SU-DHL-6 (cell line): ENCODE measurements around the gene DENND6B.

Source experiments
- CTCF ChIP-seq: fragments of 200-600 bp; sonication (generic); IDR thresholded peaks from one replicate; pipeline ENCODE4 v1.5.1; 2017; ENCODE audit warnings: antibody characterized with exemption, mild to moderate bottlenecking, low read length, moderate library complexity; ENCODE audit not compliant: insufficient read depth, poor library complexity, severe bottlenecking
- EZH2phosphoT487 ChIP-seq: fragments of 200-600 bp; sonication (generic), shearing (Covaris generic); conservative IDR thresholded peaks from 2 replicates; pipeline ENCODE4 v1.6.1; 2018; ENCODE audit warnings: mild to moderate bottlenecking, antibody characterized with exemption, low read length, moderate library complexity, mixed read lengths

- TF ChIP-seq CTCF: no peak
- TF ChIP-seq EZH2phosphoT487: no peak
These were observed 41.1 kb upstream of the DENND6B start for GRCh38 chr22:50367778-50368500.
